Suprapubic skin (tissue), 4 donors: ENCODE results near the gene ACP1.

Source experiments
- EP300 ChIP-seq: sonication (generic); formaldehyde crosslinking; IDR thresholded peaks from one replicate; pipeline ENCODE4 v1.6.1; 2017; ENCODE audit warnings: antibody characterized with exemption
- POLR2A ChIP-seq, 2 donors: fragments of 450-650 bp; IDR thresholded peaks; one replicate each; pipeline ENCODE4 v1.6.1; 2017; ENCODE audit warnings: antibody characterized with exemption in 2 of 2, mild to moderate bottlenecking in 2 of 2, moderate library complexity in 2 of 2
- POLR2AphosphoS5 ChIP-seq, 3 donors: sonication (generic); formaldehyde crosslinking; IDR thresholded peaks; one replicate each; pipeline ENCODE4 v1.6.1; 2017; ENCODE audit warnings: antibody characterized with exemption in 3 of 3
- TF ChIP-seq, protein P1 (sequence below), 2 donors: fragments of 200-600 bp in 1 of 2; fragments of 450-650 bp in 1 of 2; sonication (generic) in 1 of 2; IDR thresholded peaks; one replicate each; pipeline ENCODE4 v1.5.1; 2016 to 2019; ENCODE audit warnings: antibody characterized with exemption in 2 of 2, mild to moderate bottlenecking in 1 of 2, moderate library complexity in 1 of 2

DNA sequence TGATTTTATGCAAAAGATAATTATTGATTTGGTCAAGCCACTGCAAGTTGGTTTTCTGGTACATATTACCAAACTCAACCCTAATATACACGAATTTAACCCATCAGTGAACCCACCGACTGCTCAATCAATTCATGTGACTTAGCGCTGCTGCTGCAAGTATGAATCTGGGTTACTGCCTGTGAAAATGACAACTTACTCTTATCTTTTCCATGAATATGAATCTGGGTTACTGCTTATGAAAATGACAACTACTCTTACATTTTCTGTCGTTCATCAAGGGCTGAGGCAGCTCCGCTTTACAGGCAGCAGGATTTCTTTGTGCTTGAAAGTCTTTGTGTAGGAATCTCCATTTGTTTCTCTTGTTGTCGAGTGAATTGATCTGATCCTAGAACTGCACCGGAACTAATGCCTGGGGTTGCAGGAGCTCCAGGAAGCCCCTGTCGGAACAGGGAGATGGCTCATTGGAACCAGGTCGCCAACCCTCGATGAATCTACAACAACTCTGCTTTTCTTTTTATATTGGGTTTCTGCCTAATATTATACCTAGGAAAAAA, 45.3 kb downstream of the ACP1 start:
- TF ChIP-seq, protein P1, sequence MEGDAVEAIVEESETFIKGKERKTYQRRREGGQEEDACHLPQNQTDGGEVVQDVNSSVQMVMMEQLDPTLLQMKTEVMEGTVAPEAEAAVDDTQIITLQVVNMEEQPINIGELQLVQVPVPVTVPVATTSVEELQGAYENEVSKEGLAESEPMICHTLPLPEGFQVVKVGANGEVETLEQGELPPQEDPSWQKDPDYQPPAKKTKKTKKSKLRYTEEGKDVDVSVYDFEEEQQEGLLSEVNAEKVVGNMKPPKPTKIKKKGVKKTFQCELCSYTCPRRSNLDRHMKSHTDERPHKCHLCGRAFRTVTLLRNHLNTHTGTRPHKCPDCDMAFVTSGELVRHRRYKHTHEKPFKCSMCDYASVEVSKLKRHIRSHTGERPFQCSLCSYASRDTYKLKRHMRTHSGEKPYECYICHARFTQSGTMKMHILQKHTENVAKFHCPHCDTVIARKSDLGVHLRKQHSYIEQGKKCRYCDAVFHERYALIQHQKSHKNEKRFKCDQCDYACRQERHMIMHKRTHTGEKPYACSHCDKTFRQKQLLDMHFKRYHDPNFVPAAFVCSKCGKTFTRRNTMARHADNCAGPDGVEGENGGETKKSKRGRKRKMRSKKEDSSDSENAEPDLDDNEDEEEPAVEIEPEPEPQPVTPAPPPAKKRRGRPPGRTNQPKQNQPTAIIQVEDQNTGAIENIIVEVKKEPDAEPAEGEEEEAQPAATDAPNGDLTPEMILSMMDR (IDR thresholded peaks at IDR 0.05): no peak
- TF ChIP-seq POLR2AphosphoS5 (IDR thresholded peaks at IDR 0.05) (no peak), EP300 (no peak), POLR2A (IDR thresholded peaks at IDR 0.05) (no peak)
